ENCODE data around the gene C1QB.
"Not testable (repeated sequence)": the region's sequence is repeated elsewhere in the genome, so short reads cannot be mapped to it uniquely, and the experiment has no call there.

C1QB gene

GRCh38 chr1:22666412-22666811 lies 13.4 kb downstream of the C1QB start:
- DNase-seq: no peak

DNA sequence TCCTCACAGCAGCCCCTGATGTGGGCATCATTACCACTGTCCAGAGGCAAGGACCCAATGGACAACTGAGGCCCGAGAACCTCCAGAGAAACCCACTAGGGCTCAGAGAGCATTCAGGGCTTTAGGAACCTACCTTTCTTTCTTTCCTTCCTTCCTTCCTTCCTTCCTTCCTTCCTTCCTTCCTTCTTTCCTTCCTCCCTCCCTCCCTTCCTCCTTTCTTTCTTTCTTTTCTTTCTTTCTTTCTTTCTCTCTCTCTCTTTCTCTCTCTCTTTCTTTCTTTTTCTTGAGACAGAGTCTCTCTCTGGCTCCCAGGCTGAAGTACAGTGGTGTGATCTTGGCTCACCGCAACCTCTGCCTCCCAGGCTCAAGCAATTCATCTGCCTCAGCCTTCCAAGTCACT lies 15.8 kb downstream of the C1QB start:
- DNase-seq: not testable (repeated sequence)

DNA sequence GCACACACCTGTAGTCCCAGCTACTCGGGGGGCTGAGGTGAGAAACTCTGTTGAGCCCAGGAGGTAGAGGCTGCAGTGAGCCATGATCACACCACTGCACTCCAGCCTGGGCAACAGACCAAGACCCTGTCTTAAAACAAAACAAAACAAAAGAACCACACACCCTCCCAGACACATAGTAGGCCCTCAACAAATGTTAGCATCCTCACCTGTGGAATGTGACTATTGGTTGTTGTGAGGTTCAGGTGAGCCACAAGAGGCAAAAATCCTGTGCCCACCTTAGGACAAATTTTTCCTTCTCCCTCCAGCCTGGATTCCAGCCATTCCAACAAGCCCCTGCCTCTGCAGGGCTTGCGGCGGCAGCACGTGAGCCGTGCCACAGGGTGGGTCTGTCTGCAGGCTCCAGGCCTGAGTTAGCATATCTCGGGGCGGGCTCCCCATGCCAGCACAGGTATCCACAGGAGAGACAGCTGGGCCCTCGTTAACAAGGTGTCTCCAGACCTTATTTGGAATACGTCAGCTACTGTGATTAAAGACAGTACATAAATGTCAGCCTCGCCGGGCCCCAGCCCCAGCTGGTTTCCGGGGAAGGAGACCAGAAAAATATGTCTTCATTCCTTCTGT lies 17.4 kb downstream of the C1QB start:
- no peak for DNase-seq

DNA sequence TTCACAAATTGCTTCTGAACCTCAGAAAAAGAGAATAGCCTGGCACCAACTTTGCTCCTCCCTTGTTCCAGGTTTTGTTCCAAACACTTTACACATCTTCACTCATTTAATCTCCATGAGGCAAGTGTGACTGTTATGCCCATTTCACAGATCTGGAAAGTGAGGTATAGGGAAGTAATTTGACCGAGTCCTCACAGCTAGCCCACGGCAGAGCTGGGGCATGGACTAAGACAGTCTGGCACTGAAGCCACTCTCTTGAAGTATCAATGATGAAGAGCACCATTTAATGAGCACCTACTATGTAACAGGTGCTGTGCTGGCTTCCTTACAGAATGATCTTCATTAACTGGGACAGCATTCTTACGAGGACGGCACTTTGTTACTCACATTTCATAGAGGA lies 19.0 kb downstream of the C1QB start:
- no peak for DNase-seq

DNA sequence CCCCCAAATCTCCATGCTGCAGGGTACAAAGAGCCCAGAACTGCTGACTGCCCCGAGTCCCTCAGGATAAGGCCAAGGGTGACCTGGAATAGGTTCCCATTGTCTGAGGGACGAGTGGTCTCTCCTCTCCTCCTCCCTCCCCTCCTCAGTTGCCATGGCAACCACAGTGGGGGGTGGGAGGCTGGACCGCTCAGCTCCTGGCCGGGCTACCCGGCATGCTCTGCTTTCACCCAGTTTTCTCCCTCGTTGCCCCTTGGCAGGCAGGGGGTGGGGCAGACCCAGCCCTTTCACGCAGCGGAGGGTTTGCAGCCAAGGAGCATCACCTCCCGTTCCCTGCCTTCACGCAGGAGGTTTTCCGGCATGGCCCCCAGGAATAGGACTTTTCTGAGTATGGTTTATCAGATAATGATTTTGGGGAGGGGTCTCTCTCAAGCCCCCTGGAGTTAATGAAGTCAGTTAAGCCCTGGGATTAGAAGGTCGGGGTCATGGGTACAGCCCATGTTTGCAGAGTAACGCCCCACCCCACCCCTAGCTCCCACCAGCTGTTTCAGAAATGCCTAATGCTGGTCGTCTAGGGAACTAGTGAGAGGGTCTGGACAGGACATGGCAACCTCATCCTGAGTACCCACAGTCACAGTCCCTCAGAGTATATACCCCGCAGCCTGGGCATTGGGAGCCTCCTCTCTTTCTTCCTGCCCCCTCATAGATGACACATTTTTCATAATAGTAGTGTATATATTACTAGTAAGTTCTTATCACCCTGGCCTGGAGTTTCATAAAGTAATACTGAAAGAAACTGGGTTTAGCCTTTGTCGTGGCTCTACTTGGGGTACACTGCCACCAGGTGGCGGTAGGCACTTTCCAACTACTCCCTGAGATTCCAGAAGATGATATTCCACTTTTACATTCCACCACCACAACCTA lies 20.7 kb downstream of the C1QB start:
- DNase-seq: no peak

DNA sequence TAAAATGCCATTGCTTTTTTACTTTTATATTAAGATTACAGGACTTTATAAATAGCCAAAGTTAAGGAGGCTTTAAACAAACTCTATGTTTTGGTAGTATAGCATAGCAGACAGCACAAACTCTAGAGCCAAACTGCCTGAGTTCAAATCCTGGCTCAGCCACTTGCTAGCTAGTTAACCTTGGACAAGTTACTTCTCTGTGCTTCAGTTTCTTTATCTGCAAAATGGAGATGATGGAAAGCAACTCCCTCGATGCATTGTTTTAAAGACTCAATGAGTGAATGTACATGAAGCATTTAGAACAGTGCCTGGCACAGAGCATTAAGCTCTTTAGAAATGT lies 21.3 kb downstream of the C1QB start:
- no peak for DNase-seq

- not testable (repeated sequence) for DNase-seq
Observed at GRCh38 chr1:22676151-22676550, 23.1 kb downstream of the C1QB start.

DNA sequence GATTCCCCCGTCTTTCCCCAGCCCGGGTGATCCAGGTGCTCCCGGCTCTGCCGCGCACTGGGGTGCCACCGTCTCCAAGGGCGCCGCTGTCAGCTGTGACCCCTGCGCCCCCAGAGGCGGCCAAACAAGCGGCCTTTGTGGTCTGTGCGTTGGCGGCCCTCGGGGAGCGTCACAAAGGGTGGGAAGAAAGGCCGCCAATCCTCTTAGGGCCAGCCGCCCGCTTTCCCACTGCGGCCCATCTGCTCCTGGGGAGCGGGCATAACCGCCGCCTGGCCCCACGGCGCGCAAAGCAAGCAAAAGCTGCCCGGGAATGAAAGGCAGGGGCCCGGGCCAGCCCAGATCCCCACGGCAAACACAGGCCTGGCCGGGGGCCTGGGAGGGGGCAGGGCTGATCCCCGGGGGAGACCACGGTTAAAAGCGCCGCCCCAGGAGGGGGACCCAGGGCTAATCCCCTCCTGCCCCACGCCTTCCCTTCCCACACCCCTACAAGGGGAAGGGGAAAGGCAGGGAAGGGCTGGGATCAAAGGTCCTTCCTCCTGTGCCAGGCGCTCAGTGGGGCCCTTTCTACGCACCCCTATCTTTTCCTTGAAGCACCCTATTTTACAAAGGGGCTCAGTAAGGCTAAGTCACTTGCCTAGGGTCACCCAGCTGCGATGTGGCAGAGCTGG lies 24.0 kb downstream of the C1QB start:
- no peak for DNase-seq

GRCh38 chr1:22677931-22678896 lies 25.2 kb downstream of the C1QB start:
- no peak for DNase-seq

DNA sequence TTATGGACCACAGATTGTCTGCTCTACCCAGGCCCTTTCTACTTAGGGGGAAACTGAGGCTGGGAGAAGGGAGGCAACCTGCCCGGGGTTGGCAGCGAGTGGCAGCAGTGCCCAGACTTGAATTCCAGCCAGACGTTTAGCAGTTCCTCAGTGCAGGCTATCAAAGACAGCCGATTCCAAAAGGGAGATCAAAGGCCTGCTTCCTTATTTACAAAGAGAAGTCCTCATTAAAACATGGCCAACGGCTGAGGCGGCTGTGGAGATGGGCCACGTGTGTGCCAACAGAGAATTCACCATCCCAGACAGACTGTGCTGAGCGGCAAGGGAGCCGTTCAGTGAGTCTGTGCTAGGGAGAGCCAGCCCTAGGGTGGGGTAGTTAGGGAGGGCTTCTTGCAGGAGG lies 27.7 kb downstream of the C1QB start:
- DNase-seq: no peak

DNA sequence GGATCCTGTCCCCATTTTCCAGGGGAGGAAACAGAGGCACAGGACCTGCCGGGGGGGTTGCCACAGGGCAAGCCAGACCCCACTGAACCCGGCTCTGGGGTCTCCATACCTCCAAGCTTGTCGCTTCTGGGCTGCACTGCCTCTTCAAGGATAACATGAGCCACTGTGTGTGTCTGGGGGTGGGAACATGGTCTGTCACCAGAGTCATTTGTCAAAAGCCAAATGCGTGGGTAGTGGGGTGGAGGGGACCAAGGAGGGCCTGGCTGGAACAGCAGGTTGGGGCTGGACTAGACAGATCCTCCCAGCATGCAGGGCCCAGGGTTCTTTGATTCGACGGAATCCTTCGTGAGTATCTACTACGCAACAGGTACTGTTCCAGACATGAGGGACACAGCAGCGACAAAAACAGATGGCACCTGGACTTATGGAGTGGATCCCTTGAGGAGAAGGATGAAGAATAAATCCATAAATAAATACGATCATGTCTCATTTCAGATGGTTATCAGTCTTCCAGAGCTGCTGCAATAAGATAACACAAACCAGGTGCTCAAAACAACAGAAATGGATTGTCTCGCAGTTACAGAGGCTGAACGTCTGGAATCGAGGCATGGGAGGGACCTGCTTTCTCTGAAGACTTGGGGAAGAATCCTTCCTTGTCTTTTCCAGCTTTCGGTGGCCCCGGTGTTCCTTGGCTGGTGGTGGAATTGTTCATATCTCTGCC lies 28.7 kb downstream of the C1QB start:
- DNase-seq: no peak

- no peak for DNase-seq
Observed at GRCh38 chr1:22683547-22683946, 30.5 kb downstream of the C1QB start.

GRCh38 chr1:22685591-22686059 lies 32.6 kb downstream of the C1QB start:
- DNase-seq: no peak

DNA sequence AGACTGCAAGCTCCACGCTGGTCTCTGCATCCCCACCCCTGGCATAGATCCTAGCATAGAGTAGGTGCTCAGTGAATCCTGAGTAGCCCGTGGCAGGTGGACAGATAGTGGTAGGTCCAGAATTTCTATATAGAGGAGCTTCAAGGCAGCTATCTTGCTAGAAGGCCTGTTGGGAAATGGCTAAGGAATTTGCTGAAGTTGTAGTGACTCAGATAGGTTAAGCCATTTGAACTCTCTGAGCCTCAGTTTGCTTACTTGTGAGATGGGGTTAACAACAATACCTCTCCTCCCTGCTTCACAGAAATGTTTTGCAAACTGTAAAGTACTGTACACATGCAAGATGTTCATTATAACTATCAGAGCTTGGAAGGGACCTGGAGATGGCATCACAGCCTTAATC lies 34.2 kb downstream of the C1QB start:
- no peak for DNase-seq

- DNase-seq: no peak
Observed at GRCh38 chr1:22688466-22688865, 35.4 kb downstream of the C1QB start.

GRCh38 chr1:22689505-22689904 lies 36.5 kb downstream of the C1QB start:
- no peak for DNase-seq

- DNase-seq: no peak
Observed at GRCh38 chr1:22691031-22691753, 38.2 kb downstream of the C1QB start.

- no peak for DNase-seq
Observed at GRCh38 chr1:22694172-22694571, 41.1 kb downstream of the C1QB start.

GRCh38 chr1:22696610-22697009 lies 43.6 kb downstream of the C1QB start:
- DNase-seq: no peak

DNA sequence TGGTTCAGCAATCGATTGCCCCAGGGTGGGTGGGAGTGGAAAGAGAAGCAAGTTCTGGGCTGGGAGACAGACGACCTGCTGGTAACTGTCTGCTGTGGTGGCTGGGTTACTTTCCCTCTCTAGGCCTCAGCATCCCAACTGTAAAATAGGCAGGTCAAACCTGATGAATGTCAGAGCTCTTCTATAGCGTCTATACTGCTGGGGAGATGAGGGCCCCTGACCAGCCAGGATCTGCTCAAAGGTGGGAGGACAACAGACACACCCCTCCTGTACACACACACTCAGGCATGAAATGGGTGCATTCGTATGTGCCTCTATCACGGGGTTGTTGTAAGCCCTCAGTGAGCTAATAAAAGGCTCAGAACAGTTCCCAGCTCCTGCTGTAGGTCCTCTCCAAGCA lies 44.9 kb downstream of the C1QB start:
- no peak for DNase-seq

Measured in CD4-positive, alpha-beta T cell treated with Interleukin-4 for 1 hour (primary cell).